Fibroblast of skin of right biceps (primary cell): ENCODE measurements around the gene RAP1GAP2.
"Not testable (repeated sequence)": the region's sequence is repeated elsewhere in the genome, so short reads cannot be mapped to it uniquely, and the experiment has no call there.

ENCODE experiments used
- DNase-seq: peaks from one replicate; pipeline ENCODE4 v3.0.0-alpha.2; 2013

Gene RAP1GAP2

GRCh38 chr17:2815781-2816185 is 19.5 kb downstream of the RAP1GAP2 start:
- no peak for DNase-seq

DNA sequence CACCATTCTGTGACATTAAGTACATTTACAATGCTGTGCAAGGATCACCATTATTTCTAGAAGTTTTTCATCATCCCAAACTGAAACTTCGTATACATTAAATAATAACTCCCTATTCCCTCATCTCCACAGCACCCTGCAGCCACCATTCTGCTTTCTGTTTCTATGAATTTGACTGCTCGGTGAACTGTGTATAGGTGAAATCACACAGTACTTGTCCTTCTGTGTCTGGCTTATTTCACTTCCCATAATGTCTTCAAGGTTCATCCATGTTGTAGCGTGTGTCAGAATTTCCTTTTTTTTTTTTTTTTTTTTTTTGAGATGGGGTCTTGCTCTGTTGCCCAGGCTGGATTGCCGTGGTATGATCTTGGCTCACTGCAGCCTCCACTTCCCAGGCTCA is 20.4 kb downstream of the RAP1GAP2 start:
- DNase-seq, result no peak

DNA sequence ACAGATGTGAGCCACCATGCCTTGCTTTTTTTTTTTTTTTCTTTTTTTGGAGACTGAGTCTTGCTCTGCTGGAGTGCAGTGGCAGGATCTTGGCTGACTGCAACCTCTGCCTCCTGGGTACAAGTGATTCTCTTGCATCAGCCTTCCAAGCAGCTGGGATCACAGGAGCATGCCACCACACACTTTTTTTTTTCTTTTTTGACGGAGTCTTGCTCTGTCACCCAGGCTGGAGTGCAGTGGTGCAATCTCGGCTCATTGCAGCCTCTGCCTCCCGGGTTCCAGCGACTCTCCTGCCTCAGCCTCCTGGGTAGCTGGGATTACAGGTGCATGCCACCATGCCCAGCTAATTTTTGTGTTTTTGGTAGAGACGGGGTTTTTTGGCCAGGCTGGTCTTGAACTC is 23.1 kb downstream of the RAP1GAP2 start:
- DNase-seq, result not testable (repeated sequence)

DNA sequence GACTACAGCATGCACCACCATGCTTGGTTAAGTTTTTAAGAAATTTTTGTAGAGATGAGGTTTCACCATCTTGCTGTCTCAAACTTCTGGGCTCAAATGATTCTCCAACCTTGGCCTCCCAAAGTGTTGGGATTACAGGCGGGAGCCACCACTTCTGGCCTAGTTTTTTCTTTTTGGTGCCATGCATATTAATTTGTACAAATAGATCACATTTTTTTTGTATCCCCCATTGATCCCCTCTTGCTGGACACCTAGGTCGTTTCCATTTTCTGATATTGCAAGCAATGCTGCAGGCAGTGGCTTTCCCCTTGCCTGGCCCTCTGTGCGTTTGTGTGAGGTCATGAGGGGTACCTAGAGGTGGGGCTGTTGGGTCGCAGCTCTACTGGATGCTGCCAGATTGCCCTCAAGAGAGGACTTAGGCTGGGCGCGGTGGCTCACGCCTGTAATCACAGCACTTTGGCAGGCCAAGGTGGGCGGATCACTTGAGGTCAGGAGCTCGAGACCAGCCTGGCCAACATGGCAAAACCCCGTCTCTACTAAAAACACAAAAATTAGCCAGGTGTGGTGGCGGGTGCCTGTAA is 23.8 kb downstream of the RAP1GAP2 start:
- DNase-seq, result no peak

- no peak for DNase-seq
Observed at GRCh38 chr17:2821868-2822267, 25.6 kb downstream of the RAP1GAP2 start.

GRCh38 chr17:2822358-2822757 is 26.1 kb downstream of the RAP1GAP2 start:
- DNase-seq, result no peak

DNA sequence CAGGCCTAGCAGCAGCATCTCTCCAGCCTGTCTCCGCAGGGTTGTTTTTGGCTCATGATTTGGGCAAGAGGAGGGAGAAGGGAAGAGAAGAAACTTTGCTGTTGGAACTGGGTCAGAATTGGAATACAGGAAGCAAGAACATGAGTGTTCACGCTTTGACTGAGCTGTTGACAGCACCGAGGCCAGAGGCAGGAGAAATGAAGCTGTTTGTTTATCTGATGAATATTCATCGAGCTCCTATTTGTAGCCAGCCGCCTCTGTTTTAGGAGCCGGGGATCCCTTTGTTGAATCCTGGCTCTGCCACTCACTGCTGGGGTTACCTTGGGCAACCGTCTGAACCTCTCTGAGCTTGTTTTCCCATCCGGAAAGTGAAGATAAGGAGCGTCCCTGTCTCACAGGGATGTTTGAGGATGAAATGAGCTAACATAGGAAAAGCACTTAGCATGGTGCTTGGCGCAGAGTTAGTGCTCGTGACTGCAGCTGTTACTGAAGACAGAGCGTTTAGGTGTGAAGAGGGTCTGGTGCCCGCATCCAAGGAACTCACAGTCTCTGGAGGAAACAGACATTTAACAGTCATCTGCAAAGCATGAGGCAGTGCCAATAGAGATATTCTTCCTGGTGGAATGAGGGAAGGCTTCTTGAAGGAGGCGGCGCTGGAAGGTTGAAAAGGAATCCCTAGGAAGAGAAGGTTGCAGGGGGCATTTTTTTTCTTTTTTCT is 29.2 kb downstream of the RAP1GAP2 start:
- no peak for DNase-seq

- DNase-seq, result peak; percentile 29
Observed at GRCh38 chr17:2828397-2829038, 32.3 kb downstream of the RAP1GAP2 start.

GRCh38 chr17:2830678-2831077 is 34.4 kb downstream of the RAP1GAP2 start:
- DNase-seq, result no peak

DNA sequence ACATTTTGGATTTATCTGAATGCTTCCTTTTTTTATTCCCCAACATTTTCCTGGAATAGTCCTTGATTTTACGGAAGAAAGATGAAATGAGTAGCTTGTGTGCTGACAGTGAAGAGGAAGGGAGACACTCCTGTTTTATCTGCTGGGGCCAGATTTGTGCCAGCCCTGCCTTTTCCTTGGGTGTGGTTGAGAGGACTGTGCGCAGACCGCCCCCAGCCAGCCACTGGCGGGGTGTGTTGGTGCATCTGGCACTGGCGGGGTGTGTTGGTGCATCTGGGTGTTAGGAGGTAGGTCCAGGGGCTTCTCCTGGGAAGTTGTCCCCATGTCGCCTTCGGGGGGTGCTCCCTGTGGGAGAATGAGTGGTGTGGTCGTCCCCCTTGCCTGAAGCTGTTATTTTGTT is 39.5 kb downstream of the RAP1GAP2 start:
- DNase-seq, result no peak

DNA sequence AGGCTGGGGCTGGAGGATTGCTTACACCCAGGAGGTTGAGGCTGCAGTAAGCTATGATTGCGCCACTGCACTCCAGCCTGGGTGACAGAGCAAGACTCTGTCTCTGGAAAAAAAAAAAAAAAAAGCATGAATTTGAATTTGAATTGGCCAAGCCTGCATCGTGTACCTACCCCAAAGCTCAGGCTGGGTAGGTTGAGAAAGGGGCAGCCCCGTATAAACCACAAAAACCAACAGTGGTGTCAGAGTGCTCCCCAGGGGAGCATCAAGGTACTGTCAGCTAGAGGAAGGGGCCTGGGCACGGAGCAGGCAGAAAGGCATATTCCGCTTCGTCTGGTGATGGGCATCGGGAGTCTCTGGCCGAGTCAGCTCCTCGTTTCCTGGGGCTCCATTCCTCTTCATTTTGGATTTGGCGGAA is 40.9 kb downstream of the RAP1GAP2 start:
- DNase-seq, result no peak

GRCh38 chr17:2841606-2842005 is 45.4 kb downstream of the RAP1GAP2 start:
- DNase-seq, result peak; percentile 58

DNA sequence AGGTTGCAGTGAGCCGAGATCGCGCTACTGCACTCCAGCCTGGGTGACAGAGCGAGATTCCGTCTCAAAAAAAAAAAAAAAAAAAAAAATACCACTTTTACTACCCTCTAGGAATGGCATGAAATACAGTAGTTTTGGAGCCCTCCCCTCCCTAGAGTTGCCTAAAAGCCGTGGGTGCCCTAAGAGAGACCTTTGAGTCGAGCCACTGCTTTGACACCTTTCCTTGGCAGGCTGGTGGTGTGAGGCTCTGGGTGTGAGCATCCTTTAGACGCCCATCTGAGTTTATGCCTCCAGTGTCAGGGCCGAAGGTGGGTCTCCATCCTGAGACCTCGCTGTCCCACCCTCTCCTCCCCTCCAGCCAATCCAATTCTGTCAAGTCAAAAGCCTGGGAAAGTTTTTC is 46.2 kb downstream of the RAP1GAP2 start:
- no peak for DNase-seq

DNA sequence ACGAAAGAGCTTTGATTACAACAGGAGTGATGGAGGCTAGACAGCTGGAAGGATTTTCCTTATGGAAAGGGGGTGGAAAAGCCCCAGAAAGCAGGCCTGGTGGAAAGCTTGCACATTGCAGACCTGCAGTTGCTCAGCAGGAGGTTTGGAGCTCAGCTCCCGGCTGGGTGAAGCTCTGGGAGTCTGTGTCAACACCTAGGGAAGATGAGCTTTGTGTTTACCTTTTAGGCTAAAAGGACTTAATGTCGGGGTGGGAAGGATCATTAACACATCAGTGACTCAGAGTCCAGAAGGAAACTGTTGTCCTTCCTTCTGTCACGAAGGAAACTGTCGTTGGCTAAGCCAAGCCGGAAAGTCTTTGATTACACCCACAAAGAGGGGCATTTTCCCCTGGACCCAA is 48.2 kb downstream of the RAP1GAP2 start:
- DNase-seq, result peak; percentile 11

DNA sequence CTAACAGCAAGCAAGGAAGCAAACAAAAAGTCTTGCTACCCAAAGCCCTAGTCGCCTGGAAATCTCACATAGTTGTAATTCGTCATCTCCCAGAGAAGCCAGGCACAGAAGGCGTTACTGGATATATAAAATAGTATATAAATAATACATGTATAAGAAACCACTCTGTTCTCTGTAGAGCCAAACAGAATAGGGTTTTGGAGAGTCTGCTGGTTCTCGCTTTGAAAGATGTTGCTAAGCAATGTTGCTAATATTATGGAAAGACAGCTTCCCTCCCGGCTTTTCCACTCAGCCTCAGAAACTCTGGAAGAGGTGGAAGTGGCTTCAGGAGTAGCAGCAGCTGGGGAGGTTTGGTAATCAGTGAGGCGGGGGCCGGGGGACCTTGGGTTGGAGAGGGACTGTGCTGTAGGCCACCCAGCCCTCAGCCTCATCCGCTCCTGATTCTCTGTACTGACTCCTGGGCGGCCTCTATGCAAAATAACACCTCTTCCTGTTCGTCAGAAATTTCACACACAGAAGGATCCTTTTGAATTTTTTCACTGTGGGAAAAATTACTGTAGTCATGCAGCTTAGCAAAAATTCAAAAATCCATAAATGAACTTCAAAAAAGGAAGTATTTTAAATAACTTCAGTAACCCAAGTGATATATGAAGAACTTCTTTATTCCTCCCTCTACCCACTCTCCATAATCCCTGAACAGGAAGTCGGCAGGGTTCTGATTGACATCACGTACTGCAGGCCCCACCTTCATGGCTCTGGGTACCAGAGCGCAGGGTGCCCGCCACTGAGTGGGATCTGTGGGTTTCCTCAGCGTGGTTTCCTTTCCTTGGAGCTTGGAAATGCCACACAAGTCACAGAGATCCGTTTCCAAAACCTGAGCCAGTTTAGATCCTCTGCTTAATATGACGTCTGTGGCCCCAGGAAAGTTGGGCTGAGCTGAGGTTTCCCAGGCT is 51.4 kb downstream of the RAP1GAP2 start:
- DNase-seq, result no peak

DNA sequence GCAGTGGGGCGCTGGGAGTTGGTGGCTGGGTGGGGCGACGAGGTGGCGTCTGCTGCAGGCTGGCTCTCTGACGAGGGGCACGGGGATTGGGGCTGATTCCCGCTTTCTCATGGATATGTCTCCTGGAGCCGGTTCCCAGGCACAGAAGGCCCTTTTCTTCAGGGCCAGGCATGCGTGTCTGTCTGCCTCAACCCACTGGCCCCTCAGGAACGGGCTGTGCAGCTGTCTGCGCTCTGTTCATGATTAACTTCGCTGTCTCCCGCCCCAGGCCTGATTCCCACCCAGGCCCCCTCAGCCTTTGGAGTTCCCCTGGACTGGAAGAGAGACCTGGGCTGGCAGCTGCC is 53.1 kb downstream of the RAP1GAP2 start:
- DNase-seq, result no peak

DNA sequence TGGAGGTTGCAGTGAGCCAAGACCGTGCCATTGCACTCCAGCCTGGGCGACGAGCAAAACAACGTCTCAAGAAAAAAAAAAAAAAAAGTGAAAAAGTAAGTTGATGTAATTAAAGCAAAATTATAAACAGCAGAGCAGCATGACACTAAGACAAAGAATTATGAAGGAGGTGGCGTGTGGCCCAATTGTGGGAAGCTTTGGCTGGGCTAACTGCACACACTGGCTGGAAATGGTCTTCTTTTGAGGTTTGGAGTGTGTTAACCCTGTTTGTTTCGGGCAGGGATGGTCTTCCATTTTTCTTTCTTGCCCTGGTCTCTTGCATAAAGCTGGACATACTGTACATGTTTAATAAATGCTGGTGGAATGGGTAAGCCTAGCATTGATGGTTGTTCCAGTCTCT is 54.8 kb downstream of the RAP1GAP2 start:
- no peak for DNase-seq

GRCh38 chr17:2851615-2852014 is 55.4 kb downstream of the RAP1GAP2 start:
- DNase-seq, result no peak

GRCh38 chr17:2852221-2852620 is 56.0 kb downstream of the RAP1GAP2 start:
- no peak for DNase-seq

- DNase-seq, result no peak
Observed at GRCh38 chr17:2852729-2853282, 56.6 kb downstream of the RAP1GAP2 start.

DNA sequence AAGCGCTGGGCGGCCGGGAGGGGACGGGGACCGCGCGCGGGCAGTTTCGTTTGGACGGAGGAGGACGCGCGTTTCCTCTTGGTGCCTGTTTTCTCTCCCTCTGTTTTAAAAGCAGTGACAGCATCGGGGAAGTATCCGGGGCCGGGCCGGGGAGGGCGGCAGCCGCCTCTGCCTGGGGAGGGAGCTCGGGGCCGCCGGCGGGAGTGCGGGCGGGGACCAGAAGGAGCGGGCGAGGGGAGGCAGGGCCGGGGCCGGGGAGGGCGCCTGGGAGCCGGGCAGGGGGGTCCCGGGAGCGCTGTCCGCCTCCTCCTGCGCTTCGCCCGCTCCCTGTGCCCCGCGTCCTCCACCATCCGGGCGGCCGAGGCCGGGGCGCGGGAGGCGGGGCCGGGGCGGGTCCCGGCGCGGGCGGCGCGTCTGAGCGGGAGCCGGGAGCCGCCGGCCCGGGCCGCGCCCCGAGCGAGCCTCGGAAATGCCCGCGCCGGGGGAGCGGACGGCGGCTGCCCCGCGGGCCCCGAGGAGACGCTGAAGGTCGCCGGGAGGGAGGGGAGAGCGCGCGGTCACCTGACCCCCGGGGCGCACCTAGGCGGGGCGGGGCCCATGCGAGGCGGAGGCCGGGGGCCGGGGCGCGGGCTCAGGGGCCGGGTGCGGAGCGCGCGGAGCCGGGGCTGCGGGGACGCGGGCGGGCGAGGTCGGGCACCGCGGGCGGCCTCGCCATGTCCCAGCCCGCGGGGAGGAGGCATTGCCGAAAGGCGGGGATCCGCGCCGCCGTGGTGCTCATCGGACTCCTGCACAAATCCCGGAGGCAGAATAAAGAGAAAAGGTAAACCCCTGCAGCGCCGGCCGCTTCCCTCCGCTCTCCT is 57.3 kb downstream of the RAP1GAP2 start:
- DNase-seq, result peak; percentile 43
